Neural cell (in vitro differentiated cells): ENCODE data around the gene GNB1.

Experiments
- EP300 ChIP-seq: fragments of 450-650 bp; conservative IDR thresholded peaks from 2 replicates; pipeline ENCODE4 v1.6.1; 2014; ENCODE audit warnings: antibody characterized with exemption, mild to moderate bottlenecking, moderate library complexity; ENCODE audit not compliant: poor library complexity, severe bottlenecking
- EZH2 ChIP-seq: fragments of 200-600, 300-800 bp; shearing (Covaris generic), sonication (generic); IDR thresholded peaks from 2 replicates; pipeline ENCODE4 v1.6.1; 2014; ENCODE audit warnings: antibody characterized with exemption, low read length, borderline replicate concordance, mild to moderate bottlenecking; ENCODE audit not compliant: insufficient read depth, poor library complexity, severe bottlenecking
- POLR2AphosphoS5 ChIP-seq: IDR thresholded peaks from 2 replicates; pipeline ENCODE4 v1.6.1; 2012
- RAD21 ChIP-seq: fragments of 450-650 bp; conservative IDR thresholded peaks from 2 replicates; pipeline ENCODE4 v1.6.1; 2014; ENCODE audit warnings: antibody characterized with exemption, mild to moderate bottlenecking, moderate library complexity
- TF ChIP-seq, protein P1 (sequence below): fragments of 450-650 bp; IDR thresholded peaks from 2 replicates; pipeline ENCODE4 v1.5.1; 2014; ENCODE audit warnings: antibody characterized with exemption, mild to moderate bottlenecking, moderate library complexity; ENCODE audit not compliant: poor library complexity, severe bottlenecking

DNA sequence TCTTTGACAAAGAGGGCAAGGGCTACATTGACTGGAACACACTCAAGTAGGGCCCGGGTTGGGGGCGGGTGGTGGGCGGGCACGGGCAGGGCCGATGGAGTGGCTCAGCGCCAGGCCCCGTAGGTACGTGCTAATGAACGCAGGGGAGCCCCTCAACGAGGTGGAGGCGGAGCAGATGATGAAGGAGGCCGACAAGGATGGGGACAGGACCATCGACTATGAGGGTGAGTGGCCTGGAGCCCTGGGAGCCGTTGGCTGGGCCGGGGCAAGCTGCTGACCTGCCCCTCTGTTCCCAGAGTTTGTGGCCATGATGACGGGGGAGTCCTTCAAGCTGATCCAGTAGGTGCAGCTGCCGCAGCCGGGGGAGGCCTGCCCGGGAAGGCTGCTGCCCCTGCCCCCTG lies 26.0 kb upstream of the GNB1 start:
- TF ChIP-seq EZH2 (no peak), EP300 (no peak), RAD21 (no peak), POLR2AphosphoS5 (no peak)
- TF ChIP-seq, protein P1, sequence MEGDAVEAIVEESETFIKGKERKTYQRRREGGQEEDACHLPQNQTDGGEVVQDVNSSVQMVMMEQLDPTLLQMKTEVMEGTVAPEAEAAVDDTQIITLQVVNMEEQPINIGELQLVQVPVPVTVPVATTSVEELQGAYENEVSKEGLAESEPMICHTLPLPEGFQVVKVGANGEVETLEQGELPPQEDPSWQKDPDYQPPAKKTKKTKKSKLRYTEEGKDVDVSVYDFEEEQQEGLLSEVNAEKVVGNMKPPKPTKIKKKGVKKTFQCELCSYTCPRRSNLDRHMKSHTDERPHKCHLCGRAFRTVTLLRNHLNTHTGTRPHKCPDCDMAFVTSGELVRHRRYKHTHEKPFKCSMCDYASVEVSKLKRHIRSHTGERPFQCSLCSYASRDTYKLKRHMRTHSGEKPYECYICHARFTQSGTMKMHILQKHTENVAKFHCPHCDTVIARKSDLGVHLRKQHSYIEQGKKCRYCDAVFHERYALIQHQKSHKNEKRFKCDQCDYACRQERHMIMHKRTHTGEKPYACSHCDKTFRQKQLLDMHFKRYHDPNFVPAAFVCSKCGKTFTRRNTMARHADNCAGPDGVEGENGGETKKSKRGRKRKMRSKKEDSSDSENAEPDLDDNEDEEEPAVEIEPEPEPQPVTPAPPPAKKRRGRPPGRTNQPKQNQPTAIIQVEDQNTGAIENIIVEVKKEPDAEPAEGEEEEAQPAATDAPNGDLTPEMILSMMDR: no peak
